ENCODE data around the gene MOB2. TPM values are rescaled to one million over a fixed set of nuclear protein-coding genes. Genes with fewer than 3 reads are reported as not detected.

MOB2 gene
- total and polyA plus RNA-seq, 8 donors, result 13.7 to 30.4 (median 18.2) TPM

DNA sequence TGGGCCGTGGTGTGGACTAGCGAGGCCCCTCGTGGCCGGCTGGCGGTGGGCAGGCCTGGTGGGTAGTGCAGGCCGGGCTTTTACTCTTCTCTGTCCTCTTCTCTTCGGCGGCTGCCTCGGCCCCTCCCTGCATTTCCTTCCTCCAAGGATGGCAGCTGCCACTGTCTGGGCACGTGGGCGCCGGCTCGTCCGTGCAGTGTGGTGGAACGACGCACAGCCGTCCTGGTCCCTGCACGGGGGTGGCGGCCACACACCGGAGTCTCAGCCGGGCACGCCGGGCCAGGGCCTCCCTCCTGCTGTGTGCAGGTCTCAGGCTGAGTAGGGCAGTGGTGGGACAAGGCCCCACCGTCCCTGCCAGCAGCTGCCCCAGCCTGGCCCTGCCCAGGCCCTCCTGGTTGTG lies 37.7 kb downstream of the MOB2 start:
- no peaks in the 10 kb centered on the region for H3K27me3 ChIP-seq
- intact Hi-C loops (cut with DNase I), result no loop called here
- WGBS, 2 donors, result 79 to 82% methylated on average over 20 to 24 of the region's 24 CpGs

DNA sequence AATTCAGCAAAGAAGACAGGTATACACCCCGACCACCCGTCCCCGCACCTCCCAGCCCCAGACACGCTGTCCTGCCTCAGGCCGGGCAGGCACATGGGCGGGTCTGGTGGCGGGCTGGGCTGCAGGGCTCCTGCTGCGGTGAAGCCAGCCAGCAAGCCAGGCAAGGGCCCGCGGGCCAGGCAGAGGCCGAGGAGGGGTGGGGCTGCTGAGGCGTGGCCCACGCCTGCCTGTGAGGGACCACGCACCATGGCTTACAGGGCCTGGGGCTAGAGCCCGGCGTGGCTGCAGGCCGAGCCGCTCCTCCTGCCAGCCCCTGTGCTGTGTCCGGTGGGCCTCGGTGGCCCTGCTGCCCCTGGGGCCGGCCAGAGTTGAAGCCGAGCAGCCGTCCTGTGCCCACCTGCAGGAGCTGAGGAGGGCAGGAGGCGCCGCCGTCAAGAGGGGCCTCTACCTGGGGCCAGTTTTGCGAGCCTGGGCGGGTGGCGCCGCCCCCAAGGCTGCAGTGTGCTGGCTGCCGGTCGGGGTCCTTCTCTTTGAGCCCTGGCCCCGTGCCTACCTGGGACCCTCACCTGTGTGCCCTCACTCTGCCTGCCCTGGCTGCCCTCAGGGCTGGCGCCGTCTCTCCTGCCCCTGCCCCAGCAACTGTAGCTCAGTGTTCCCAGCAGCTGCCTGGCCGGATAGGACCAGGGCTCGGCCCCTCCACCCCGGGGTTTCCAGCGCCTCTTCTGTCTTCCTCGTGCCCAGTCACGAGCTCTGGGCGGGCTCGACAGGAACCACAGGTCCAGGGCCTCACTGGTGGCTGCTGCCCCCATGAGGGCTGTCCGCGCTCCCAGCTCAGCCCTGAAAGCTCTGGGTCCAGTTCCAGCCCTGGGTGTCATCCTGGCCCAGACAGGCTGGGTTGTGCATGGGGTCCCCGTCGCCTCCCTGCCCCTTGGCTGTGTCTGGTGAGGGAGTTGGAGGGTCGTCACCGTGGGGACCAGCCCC lies 38.4 kb downstream of the MOB2 start:
- no peak for FAIRE-seq
- Histone ChIP-seq H3K9me3 (no peaks in the 10 kb centered on the region), H3K36me3 (peaks cover 0 to 29% (median 0%) of the 10 kb centered on the region in 3 donors), H3K4me3 (no peak overlapping the region), H3K4me1 (no peaks in the 10 kb centered on the region), H3K27me3 (no peaks in the 10 kb centered on the region), H3K27ac (no peak overlapping the region)
- WGBS, 2 donors, result 84 to 87% methylated on average over 44 to 49 of the region's 49 CpGs
- ATAC-seq, result no peak
- intact Hi-C loops (cut with DNase I), result no loop called here
- TF ChIP-seq, protein P1, sequence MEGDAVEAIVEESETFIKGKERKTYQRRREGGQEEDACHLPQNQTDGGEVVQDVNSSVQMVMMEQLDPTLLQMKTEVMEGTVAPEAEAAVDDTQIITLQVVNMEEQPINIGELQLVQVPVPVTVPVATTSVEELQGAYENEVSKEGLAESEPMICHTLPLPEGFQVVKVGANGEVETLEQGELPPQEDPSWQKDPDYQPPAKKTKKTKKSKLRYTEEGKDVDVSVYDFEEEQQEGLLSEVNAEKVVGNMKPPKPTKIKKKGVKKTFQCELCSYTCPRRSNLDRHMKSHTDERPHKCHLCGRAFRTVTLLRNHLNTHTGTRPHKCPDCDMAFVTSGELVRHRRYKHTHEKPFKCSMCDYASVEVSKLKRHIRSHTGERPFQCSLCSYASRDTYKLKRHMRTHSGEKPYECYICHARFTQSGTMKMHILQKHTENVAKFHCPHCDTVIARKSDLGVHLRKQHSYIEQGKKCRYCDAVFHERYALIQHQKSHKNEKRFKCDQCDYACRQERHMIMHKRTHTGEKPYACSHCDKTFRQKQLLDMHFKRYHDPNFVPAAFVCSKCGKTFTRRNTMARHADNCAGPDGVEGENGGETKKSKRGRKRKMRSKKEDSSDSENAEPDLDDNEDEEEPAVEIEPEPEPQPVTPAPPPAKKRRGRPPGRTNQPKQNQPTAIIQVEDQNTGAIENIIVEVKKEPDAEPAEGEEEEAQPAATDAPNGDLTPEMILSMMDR (IDR thresholded peaks at IDR 0.05), result no peak
- DNase-seq, result no peak

More for the DNA sequence above, 37.7 kb downstream of the MOB2 start:
- TF ChIP-seq, protein P1 (IDR thresholded peaks at IDR 0.05), result no peak
- H3K9me3 ChIP-seq, result no peaks in the 10 kb centered on the region
- DNase-seq (no peak), ATAC-seq (no peak), FAIRE-seq (no peak)
- no peaks in the 10 kb centered on the region for H3K4me1 ChIP-seq
- no peak overlapping the region for H3K4me3 ChIP-seq
- H3K36me3 ChIP-seq, result peaks cover 0 to 24% (median 0%) of the 10 kb centered on the region in 3 donors
- no peak overlapping the region for H3K27ac ChIP-seq

DNA sequence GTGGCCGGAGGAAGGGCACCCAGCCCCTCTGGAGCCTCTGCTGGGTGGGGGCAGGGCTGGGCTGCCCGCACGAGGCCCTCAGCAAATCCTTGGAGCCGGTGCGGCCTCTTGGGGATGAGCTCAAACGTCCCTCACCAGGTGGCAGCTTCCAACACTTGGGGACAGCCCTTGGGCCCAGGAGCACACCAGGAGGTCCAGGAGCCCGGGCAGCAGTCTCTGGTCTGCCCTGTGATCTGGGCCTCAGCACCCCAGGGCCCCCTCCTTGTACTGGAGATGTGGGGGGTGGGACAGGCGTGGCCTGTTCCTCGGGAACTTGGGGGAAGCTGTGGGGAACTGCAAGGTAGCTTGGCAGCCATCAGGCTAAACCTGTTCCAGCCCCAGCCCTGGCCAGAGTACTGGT lies 40.0 kb downstream of the MOB2 start:
- DNase-seq (no peak), FAIRE-seq (no peak), ATAC-seq (no peak)
- peaks cover 0 to 39% (median 0%) of the 10 kb centered on the region in 3 donors for H3K36me3 ChIP-seq
- WGBS, 2 donors, result 72 to 79% methylated on average over 9 of the region's 9 CpGs
- no peak overlapping the region for H3K27ac ChIP-seq
- no peaks in the 10 kb centered on the region for H3K27me3 ChIP-seq
- no peaks in the 10 kb centered on the region for H3K9me3 ChIP-seq
- intact Hi-C loops (cut with DNase I), result no loop called here
- TF ChIP-seq, protein P1 (IDR thresholded peaks at IDR 0.05), result no peak
- H3K4me3 ChIP-seq, result no peak overlapping the region
- H3K4me1 ChIP-seq, result no peaks in the 10 kb centered on the region

DNA sequence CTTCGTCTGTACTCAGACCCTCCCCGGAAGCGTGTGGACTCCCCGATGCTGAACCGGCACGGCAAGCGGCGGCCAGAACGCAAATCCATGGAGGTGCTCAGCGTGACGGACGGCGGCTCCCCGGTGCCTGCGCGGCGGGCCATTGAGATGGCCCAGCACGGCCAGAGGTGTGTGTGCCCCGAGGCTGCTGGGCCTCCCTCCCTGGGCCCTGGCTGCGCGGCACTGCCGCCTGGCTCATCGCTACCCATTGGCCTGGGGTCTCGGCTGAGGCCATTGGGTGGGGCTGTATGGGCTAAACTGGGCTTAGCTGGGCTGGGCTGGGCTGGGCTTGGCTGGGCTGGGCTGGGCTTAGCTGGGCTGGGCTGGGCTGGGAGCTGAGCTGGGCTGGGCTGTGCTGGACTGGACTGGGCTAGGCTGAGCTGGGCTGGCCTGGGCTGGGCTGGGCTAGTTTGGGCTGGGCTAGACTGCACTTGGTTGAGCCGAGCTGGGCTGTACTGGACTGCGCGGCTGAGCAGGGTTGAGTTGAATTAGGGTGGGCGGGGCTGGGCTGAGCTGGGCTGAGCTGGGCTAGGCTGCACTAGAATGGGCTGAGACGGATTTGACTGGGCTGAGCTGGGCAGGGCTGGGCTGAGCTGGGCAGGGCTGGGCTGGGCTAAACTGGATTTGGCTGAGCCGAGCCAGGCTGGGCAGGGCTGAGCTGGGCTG lies 40.7 kb downstream of the MOB2 start:
- peaks cover 0 to 31% (median 0%) of the 10 kb centered on the region in 3 donors for H3K36me3 ChIP-seq
- WGBS, 2 donors, result 87 to 88% methylated on average over 29 to 30 of the region's 30 CpGs
- H3K4me1 ChIP-seq, result no peaks in the 10 kb centered on the region
- no peaks in the 10 kb centered on the region for H3K27me3 ChIP-seq
- TF ChIP-seq, protein P1 (IDR thresholded peaks at IDR 0.05), result no peak
- DNase-seq, result no peak
- H3K27ac ChIP-seq, result no peak overlapping the region
- intact Hi-C loops (cut with DNase I), result no loop called here
- ATAC-seq, result peak; percentile 29 to 35 (median 30)
- no peak for FAIRE-seq
- H3K9me3 ChIP-seq, result no peaks in the 10 kb centered on the region
- H3K4me3 ChIP-seq, result no peak overlapping the region

All from pancreas (tissue), 10 donors.